ENCODE results near the gene SLC49A4.

Gene SLC49A4

DNA sequence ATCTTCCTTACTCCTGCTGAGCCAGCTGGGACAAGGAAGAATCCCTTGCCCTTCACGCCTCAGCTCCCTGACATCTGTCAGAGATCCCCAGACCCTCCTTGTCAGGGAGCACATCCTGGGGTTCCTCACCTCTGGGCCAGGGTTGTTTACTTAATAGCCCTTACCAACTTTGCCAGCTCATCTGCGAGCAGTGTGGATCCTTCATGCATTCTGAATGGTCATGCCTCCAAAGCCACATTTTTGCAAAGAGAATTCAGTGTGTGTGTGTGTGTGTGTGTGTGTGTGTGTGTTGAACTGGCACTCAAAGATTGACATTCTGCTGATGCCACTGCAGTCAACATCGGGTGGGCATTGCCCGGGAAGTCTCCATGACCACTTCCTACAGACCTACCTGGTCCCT is 112.6 kb downstream of the SLC49A4 start:
- no peak for DNase-seq (ENCODE audit: low read depth in 2 of 2)

DNA sequence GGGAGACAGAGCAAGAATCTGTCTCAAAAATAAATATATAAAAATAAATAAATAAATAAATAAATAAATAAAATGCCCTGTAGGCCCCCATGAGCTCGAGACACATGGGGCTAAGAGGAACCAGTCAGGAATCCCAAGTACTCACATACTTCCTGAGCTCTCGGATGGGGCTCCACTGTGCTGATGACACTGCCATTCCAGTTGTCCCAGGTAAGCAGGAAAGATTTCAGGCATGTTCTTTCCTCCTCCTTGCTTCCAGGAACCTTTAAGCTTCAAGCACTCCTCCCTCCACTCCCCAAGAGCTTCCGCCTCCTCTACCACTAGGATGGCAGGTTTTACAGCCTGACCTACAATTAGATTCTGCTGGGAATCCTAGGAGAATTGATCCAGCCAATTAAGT is 113.4 kb downstream of the SLC49A4 start:
- no peak for DNase-seq (ENCODE audit: low read depth in 2 of 2)

DNA sequence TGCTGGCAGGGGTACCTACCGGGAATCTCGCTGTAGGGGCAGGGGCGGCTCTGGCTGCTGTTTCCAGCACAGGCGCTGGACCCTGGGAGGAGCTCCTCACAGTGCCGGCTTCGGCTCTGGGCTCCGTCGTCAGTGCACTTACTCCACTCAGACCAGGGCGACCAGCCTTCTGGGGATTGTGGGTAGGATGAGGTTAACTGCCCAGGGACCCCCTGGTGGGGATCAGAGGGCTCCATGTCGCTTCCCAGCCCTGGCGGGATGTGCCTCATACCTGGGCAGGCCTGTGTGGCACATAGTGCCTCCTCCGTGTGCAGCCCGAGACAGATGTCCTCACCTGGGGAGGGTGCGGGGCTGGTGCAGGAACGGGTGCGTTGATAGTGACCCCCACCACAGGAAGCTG is 117.0 kb downstream of the SLC49A4 start:
- DNase-seq (ENCODE audit: low read depth in 2 of 2), result no peak

DNA sequence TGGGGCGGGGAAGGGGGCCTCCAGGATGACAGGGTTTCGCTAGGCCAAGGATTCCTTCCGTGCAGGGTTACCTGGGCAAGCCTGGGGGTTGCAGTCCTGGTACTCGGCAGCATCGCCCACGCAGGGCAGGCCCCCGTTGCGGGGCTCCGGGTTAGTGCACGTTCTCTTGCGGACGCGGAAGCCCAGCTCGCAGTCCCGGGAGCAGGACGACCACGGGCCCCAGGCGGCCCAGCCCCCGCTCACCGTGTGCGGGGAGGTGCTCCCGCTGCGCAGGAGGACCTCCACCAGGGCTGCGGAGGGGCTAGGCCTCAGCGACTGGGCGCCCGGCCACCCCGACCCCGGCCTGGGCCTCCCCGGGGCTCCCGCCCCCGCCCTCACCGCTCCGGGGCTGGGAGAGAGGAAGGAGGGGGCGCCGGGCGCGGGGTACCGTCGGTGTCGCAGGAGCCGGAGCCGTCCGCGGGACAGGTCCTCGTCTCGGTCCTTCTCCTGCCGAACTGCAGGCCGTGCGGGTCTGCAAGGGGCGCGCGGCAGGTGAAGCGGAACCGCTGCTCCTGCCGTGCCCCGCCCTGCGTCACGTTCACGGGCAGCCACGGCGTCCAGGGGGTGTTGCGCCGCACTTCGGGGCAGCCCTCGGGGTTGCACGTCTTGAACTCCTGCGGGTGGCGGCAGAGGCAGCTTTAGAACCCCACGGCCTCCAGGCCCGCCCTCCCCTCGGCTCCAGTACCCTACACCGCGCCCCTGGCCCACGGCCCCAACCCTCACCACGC is 118.1 kb downstream of the SLC49A4 start:
- no peak for DNase-seq (ENCODE audit: low read depth in 2 of 2)

DNA sequence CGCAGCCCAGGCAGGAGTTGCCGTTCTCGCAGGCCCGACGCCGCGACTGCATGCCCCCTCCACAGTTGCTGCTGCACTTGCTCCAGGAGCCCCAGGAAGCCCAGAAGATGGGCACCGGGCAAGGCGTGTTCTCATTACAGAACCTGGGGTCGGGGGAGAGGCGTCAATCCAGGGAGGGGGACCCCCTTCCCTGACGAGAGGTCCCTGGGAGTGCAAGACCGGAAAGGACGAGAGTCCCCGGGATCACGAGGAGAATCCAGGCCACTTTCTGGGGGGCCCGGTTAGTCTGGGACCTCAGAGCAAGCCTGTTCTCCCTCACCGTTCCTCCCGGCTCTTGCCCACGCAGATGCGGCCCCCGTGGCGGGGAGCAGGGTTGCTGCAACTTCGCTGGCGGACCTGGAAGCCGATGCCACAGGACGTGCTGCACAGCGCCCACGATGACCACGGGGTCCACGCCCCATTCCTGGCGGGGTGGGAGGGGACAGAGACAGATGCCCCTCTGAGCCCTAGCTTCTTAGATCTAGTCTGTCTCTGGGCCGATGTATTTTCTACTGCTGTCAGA is 118.8 kb downstream of the SLC49A4 start:
- no peak for DNase-seq (ENCODE audit: low read depth in 2 of 2)

DNA sequence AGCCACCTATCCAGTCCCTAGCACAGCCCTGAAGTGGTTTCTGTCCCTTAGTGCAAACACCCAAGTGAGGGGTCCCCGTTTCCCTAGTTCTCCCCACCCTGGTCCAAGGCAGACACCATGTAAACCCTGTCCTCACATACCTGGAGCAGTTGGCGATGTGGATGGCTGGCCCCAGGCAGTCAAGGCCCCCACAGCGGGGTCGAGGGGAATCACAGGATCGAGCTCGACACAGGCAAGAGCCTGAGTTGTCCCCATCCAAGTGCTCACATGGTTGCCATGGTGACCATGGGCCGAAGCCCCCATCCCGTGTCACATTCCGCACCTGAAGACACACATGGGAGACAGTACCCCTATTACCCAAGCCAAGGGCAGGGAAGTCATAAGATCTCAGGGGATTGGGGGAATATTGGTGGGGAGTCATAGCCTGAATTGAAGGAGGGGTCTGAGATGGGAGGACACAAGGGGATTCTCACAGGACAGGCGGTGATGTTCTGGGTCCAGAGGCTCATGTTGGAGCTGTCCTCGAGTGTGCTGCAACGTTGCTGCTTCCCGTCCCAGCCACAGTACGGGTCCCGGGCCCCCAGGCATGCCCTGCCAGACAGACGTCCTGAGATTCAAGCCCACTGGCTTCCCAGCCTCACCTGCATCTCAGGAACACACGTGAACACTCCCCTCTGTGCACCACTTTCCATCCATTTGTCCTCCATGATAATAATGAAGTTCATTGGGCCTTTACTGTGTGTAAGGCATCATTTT is 120.6 kb downstream of the SLC49A4 start:
- DNase-seq (ENCODE audit: low read depth in 2 of 2), result no peak

DNA sequence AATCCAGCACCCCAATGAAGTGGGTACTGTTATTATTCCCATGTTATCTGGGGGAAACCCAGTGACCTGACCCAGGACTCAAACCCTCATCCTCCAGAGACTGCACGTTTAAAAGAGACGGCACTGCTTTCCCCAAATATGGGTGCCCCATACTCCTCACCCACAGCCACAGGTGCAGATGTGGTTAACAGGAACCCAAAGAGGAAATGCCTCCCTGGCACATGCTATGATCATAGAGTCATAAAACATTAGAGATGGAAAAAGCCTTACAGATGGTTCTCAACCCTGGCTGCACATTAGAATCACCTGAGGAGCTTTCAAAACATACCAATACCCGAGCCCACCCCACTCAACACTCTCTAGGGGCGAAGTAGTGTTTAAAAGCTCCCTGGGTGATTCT is 121.2 kb downstream of the SLC49A4 start:
- no peak for DNase-seq (ENCODE audit: low read depth in 2 of 2)

DNA sequence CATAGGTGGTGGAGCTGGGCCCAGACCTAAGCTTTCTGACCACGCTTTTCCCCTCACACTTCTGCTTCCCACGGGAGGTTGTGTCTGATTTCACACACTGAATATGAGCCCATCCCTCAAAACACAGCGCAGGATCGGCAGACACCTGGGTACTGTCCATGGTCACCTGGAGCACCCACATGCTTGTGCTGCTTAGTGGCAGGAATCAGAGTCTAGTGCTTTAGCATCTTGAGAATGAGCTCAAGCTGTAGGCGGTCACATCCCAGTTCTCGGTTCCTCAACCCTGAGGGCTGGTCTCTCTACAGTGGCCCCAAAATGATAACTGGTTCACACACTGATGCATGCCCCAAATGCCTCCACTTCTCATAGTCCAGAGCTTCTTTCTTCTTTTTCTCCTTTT is 121.7 kb downstream of the SLC49A4 start:
- DNase-seq (ENCODE audit: low read depth in 2 of 2), result no peak

DNA sequence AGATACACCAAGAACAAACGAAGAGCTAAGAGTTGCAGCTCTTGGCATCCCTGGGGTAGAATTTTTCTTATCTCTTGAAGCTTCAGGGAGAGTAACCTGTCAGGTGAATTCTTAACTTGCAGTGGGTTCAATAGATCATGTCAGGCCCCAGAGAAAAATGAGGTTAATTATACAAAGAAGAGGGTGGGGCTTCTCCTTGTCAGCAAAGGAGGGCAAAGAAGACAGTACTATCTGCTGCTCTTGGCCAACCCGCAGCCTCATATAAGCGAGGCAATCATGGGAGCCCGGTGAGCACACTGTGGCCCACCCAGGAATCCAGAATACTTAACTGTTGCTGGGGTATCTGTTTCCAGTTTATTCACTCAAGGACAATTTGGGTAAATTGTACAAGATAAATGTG is 122.5 kb downstream of the SLC49A4 start:
- DNase-seq (ENCODE audit: low read depth in 2 of 2), result no peak

DNA sequence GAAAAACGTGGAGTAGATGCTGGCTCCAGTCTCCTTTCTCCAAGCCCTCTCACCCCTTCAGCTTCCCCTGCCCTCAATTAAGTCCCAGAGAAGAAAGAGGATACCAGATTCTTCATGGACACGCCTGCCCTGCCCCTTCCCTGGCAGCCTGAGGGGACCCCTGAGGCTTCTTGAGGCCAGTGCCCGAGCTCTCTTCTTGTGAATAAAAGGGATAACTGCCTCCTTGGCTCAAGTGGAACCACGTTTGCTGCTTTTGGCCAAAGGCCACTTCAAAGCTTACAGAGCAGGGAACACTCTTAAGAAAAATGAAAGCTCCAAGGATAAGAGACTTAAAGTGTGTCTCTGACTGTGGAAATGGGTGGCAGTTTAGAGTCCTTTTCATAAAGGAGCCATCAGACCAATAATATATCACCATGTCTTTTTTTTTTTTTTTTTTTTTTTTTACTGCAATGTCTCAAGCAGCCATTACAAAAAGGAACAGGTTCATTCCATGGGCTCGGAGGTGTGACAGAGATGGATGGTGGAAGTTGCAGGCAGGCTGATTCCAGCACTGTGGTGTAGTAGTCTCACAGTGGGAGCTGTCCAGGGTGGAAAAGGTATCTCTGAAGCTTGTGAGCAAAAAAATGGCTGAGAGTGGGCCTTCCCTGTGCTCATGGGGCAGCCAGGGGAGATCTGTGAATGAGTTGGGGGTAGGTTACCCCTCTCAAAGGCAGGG is 123.9 kb downstream of the SLC49A4 start:
- DNase-seq (ENCODE audit: low read depth in 2 of 2), result no peak

DNA sequence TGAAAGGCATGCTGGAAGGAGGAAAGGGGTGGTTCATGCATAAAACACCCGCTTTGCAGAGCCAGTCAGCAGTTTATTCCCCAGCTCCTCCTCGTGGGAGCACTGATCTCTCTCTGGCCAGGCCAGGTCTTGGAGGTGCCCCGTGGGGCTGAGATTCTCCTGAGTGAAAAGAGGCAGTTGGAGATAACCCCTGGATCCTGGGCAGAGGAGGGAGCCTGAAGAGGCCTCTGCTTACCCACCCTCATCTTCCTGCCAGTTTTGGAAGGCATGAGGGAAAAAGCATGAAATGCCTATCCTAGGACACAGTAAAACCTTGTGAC is 124.4 kb downstream of the SLC49A4 start:
- DNase-seq (ENCODE audit: low read depth in 2 of 2), result no peak

DNA sequence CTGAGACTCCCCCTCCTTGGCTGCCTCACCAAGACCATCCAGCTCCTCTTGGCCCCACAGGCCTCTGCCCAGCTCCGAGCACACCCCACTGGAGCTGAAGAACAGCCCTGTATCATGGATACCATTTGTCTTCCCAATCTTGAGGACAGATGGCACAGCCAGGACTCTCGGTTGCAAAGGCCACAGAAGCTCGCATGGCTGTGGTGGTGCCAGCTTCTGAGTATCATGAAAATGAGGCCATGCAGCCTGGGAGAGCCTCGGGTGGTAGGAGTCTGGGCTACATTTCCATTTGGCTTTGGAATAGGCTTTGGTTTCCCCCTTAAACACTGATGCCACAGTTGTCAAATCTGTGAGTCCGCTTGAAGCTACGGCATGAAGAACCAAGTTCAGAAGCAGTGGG is 126.1 kb downstream of the SLC49A4 start:
- no peak for DNase-seq (ENCODE audit: low read depth in 2 of 2)

DNA sequence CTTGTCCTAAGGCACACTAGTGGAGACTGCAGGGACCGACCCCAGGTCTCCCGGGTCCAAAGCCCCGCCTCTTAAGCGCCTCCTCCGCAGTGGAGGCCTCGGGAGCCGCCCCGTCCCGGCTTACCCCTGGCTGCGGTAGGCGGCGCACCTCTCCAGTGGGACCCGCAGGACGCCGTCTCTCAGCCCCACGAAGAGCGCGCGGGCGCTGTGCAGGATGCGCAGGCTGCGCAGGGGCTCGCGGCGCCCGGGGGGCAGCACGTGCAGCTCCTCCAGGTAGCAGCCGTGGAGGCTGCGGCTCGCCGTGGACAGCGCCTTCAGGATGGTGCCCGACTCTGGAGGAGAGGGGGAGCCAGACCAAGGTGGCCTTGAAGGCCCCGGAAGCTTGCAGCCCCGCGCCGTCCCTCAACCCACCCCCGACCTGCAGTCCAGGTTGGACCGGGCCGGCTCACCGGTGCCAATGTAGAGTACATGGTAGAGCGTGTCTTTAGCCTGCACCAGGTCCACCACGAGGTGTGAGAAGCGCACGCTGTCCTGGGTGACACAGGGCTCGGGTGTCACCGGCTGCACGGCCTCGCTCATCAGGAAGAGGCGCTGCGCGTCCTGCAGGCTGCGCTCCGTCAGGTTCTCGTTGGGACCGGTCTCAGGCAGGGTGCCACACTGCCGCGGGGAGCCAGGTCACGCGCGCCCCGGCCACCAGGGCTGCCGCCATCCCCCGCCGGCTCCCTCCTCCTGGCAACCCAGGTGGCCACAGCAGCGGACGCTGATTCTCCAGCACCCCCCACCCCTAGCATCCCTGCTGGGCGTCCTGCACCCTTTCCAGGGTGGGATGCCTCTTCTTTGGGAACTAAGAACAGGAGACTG is 127.2 kb downstream of the SLC49A4 start:
- DNase-seq (ENCODE audit: low read depth in 2 of 2), result no peak

DNA sequence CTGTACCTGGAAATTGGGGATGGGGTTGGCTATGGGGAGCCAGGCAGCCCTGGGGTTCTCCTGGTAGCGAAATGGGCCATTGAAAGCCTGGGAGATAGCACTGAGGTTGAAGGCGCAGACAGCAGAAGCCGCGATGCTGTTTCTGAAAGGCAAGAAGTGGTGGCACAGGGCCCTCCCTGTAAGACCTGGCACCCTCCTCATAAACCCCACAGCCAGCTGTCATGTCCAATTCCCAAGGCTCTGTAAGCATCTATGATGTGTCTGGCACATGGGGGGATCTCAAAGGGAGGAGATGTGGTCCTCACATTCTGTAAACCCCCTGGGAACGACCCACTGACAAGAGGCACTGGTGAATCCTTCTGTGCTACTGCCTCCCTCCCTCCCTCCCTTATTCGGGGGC is 128.7 kb downstream of the SLC49A4 start:
- DNase-seq (ENCODE audit: low read depth in 2 of 2), result no peak

DNA sequence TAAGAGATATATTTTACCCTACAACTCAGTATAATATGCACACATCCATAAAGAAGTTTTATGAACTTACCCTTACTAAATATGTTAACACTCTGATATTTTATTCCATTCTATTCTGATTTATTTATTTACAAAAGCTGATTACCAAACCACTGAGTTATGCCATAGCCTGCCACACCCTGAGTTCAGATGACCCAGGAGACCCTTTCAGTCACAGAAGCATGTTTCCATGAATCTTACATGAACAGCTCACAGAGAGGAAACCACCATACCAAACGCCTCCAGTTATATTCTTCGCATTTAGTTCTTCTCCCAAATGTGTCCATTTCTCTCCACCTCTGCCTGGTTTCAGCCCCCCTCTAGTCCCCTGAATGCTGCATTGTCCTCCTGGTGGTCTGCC is 129.2 kb downstream of the SLC49A4 start:
- DNase-seq (ENCODE audit: low read depth in 2 of 2), result no peak

DNA sequence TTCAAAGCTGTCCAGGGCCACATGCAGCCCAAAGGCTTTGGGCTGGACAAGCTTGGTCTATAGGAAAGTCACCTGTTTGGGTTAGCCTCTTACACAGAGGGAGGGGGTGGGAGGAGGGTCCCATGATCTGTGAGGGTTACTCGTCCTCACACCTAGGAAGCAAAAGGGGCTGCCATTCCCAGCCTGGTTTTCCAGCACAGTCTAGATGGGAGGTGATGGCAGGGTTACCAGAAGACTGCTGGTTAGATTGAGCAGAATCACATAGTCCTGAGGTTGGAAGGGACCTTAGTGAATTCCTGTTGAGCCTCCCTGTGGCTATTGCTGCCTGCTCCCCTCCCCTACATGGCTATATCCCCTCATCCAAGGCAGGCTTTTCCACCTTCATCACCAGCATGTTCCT is 130.9 kb downstream of the SLC49A4 start:
- no peak for DNase-seq (ENCODE audit: low read depth in 2 of 2)

DNA sequence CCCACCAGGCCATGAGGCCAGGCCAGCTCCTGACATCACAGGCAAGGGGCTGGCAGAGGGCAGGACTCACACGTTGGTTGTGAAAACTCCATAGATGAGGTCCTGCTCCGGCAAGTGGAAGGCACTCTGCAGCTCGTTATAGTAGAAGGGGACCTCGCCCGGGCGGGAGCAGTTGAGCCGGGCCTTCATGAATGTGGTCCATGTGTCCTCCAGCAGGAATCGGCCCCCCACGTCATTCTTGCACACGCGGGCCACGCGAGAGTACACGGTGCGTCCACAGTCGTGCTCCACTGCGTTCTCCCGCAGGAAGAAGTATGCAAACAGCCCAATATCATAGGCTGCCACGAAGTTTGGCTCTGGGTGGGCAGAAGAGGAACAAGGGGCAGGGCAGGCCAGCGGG is 131.5 kb downstream of the SLC49A4 start:
- no peak for DNase-seq (ENCODE audit: low read depth in 2 of 2)

DNA sequence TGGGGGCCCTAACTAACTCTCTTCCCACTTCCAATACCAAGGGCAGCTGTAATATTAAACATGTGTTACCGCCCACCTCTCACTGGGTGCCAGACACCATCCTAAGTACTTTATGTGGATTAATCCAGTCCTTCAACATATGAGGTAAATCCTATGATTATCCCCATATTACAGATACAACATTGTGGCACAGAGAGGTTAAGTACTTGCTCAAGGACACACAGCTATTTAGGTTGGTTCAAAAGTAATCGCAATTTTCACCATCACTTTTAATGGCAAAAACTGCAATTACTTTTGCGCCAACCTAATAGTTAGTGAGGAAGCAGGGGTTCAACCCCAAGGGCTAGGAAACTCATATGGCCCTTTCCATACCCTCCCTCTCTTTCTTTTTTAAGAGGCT is 131.9 kb downstream of the SLC49A4 start:
- no peak for DNase-seq (ENCODE audit: low read depth in 2 of 2)

DNA sequence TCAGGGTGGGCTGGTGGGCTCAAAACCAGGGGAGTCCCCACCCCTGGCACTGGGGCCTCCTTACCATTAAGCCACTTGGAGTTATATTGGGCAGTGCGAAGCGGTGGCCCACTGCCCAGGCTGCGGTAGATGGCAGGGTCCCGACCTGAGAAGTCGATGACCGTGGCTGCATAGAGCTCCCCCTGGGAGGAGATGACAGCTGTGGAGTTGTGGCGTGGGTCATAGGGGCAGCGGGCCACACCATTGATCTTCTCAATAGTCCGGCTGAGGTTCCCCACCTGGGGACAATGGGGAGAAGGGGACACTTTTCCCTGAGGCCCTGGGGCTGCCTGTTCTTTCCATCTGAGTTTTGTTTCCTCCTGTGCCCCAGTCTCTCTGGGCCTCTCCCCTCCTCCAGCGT is 132.9 kb downstream of the SLC49A4 start:
- no peak for DNase-seq (ENCODE audit: low read depth in 2 of 2)

DNA sequence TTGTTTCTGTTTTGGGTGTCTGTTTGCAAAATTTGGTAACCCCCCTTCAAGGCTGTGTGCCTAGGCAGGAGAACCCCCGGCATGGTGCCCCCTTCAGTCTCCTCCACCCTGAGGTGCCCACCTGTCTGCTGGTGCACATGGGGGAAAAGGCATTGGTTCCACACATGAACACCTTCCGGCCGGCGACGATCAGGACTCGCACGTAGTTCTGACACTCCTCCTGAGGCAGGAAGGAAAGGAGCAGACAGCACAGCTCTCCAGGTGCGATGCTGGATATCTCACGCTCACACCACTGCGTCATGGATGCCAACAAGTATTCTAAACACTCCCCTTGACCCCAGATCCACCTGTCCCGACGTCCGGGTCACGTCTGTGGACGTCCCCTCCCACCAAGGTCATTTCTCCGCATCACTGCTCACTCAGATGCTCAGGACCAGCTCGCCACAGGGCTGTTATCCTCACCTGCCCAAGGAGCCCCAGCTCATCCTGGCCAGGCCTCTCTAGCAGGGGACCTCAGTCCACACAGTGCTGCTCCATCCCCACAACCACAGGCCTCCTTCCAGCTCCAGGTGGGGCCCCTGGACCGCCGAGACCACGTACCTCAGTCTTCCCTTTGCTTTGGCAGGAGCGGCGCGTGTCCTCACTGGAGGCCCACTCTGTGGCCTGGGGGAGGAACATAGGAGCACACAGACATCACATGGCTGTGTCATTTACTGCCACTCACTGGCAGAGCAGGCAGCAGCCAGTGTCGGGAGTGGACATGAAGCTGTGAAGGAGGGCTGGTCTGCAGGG is 133.7 kb downstream of the SLC49A4 start:
- DNase-seq (ENCODE audit: low read depth in 2 of 2), result no peak

All from stimulated activated CD4-positive, alpha-beta T cell treated with anti-CD3 and anti-CD28 coated beads, Interleukin-1b, Interleukin-23, amount 100 ng/mL, for 1 hour (primary cell).